GM19468 (cell line): ENCODE results near the gene LRIT2.
A peak's percentile ranks its signal among the peaks of the same experiment; 100 is the strongest.

Experiments
- ATAC-seq: cut with Tn5 transposase; IDR thresholded peaks from one replicate; pipeline ENCODE4 v1.9.1; 2021; ENCODE audit warnings: mild to moderate bottlenecking, moderate library complexity, moderate number of reproducible peaks; ENCODE audit not compliant: unreplicated experiment; ENCODE audit errors: extremely low read depth

Gene LRIT2

GRCh38 chr10:84243759-84244158 is 18.4 kb upstream of the LRIT2 start:
- no peak for ATAC-seq

GRCh38 chr10:84241185-84241790 is 15.9 kb upstream of the LRIT2 start, which contains the start of gene LRIT1:
TSS of gene LRIT1 (minus strand) at chr10:84241546. CDS start at chr10:84241439, 107 bp downstream.
- ATAC-seq, result no peak

- ATAC-seq, result no peak
Observed at GRCh38 chr10:84238909-84239308, 13.6 kb upstream of the LRIT2 start.

GRCh38 chr10:84237199-84238051 is 12.1 kb upstream of the LRIT2 start:
- ATAC-seq, result no peak

- no peak for ATAC-seq
Observed at GRCh38 chr10:84236807-84237198, 11.5 kb upstream of the LRIT2 start.

- no peak for ATAC-seq
Observed at GRCh38 chr10:84235096-84235495, 9.8 kb upstream of the LRIT2 start.

- no peak for ATAC-seq
Observed at GRCh38 chr10:84234479-84234878, 9.1 kb upstream of the LRIT2 start.

- ATAC-seq, result no peak
Observed at GRCh38 chr10:84233940-84234339, 8.6 kb upstream of the LRIT2 start.

- no peak for ATAC-seq
Observed at GRCh38 chr10:84232376-84232775, 7.0 kb upstream of the LRIT2 start.

GRCh38 chr10:84230359-84230758 is 5.0 kb upstream of the LRIT2 start:
- ATAC-seq, result no peak

GRCh38 chr10:84227810-84228209 is 2.5 kb upstream of the LRIT2 start:
- no peak for ATAC-seq

- ATAC-seq, result no peak
Observed at GRCh38 chr10:84226616-84227015, 1.3 kb upstream of the LRIT2 start.

GRCh38 chr10:84224411-84225028 is 824 bp downstream of the LRIT2 start:
- ATAC-seq, result no peak

- ATAC-seq, result no peak
Observed at GRCh38 chr10:84221916-84222315, 3.4 kb downstream of the LRIT2 start.

- ATAC-seq, result no peak
Observed at GRCh38 chr10:84217746-84218145, 7.6 kb downstream of the LRIT2 start.

- ATAC-seq, result no peak
Observed at GRCh38 chr10:84216834-84217233, 8.5 kb downstream of the LRIT2 start.

GRCh38 chr10:84214612-84215235 is 10.6 kb downstream of the LRIT2 start:
- ATAC-seq, result peak; percentile 78

GRCh38 chr10:84214046-84214572 is 11.2 kb downstream of the LRIT2 start:
- no peak for ATAC-seq

GRCh38 chr10:84213076-84213475 is 12.3 kb downstream of the LRIT2 start:
- ATAC-seq, result no peak

GRCh38 chr10:84212014-84212413 is 13.3 kb downstream of the LRIT2 start:
- no peak for ATAC-seq

GRCh38 chr10:84211566-84211965 is 13.8 kb downstream of the LRIT2 start:
- ATAC-seq, result no peak
